Non-pigmented ciliary epithelial cell (primary cell): ENCODE data around the gene SYNDIG1.
"Not testable (repeated sequence)": the region's sequence is repeated elsewhere in the genome, so short reads cannot be mapped to it uniquely, and the experiment has no call there.

ENCODE experiments used
- DNase-seq: peaks from one replicate; pipeline ENCODE4 v3.0.0-alpha.2; 2010; ENCODE audit warnings: low read depth

The SYNDIG1 gene

GRCh38 chr20:24611360-24612140, 142.1 kb downstream of the SYNDIG1 start:
- no peak for DNase-seq

DNA sequence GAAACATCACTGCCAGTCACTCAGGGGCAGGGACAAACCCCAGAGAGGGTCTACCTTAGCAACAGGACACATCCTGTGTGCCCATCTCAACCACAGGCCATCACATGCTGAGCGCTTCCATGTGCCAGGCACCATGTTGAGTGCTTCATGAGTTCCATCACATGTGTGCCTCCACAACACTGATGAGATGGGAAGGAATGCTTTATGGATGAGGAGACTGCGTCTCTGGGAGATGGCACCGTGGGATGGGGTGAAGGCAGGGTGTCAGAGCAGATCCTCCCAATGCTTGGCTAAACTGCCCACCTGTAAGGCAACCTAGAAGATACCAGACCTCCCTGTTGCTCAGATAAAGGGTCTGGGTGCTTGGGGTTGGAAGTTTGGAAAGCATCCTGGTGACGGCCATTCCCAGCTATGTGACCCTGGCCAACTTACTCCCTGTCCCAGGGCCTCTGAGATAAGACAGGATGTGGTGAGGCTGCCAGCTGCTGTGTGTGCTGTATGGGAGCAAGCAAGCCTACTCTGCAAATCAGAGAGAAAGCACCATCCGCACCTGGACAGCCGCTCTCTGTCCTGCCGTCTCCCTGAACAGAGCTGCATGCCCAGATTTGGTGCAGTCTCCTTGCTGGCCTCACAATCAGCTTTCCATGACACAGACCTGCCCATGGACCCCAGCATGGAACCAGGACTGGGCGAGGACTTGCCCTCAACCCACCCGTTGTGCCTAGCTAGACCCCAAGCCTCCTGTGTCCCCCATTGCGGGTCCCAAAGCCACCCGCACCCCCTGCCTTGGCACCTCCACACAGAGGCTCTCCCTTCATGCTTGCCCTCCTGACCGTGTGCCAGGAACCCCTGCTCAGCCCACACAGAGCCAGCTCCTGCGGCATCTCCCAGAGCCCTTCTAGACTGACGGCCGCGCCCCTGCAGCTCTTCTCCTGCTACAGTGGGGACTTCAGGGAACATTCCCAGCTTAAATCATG, 143.7 kb downstream of the SYNDIG1 start:
- DNase-seq, result no peak

- DNase-seq, result no peak
These were observed 144.9 kb downstream of the SYNDIG1 start for GRCh38 chr20:24614341-24614740.

- DNase-seq, result no peak
These were observed 145.9 kb downstream of the SYNDIG1 start for GRCh38 chr20:24615353-24615752.

- DNase-seq, result no peak
These were observed 147.0 kb downstream of the SYNDIG1 start for GRCh38 chr20:24616258-24617079.

DNA sequence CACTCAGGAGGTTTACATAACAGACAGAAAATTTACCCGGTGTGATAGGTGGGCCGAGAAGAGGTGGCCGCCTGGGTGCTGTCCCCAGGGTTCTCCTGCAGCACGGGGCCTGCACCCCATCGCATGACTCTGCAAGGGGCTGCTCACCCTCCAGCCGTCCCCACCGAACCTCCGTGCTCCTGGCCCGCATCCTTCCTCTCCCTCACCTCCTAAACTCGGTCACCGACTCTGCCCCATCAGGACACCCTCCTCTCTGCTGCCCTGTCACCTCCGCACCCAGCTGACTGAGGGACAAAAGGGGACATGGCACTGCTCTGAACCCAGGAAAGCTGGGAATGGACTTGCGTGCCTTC, 147.6 kb downstream of the SYNDIG1 start:
- DNase-seq, result no peak

DNA sequence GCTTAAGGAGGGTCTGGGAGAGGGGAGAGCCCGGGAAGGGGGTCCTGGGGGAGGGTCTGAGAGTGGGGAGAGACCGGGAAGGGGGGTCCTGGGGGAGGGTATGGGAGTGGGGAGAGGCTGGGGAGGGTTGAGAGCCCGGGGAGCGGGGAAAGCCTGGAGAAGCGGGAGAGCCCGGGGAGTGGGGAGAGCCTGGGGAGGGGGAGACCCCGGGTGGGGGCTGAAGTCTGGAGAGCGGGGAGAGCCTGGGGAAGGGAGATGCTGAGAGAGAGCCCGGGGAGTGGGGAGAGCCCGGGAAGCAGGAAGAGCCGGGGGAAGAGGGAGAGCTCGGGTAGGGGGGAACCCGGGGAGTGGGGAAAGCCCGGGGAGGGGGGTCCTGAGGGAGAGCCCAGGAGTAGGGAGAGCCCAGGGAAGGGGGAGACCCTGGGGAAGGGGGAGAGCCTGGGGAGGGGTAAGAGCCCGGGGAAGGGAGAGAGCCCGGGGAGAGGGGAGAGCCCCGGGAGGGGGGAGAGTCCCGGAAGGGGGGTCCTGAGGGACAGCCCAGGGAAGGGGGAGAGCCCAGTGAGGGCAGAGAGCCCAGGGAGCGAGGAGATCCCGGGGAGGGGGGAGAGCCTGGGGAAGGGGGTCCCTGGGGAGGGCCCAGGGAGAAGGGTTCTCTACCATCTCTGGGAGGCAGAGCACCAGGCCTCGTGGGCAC, 148.5 kb downstream of the SYNDIG1 start:
- DNase-seq, result no peak

DNA sequence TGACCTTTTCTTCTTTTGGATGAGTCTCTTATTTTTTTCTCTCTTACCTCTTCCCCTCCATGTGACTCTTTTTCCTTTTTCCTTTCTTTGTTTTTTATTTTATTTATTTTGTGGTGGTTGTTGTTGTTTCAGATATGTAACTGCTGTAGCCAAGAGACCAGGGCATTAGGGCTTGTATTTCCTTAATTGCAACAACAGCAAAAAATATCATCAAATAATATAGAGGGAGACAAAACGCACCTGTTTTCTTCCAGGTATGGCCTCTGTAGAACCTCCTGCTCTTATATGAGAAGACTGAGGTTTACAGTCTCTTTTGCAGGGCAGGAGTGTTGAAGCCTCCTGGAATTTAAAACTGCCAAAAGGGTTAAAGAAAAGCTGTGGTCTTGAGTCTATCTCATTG, 149.3 kb downstream of the SYNDIG1 start:
- no peak for DNase-seq

DNA sequence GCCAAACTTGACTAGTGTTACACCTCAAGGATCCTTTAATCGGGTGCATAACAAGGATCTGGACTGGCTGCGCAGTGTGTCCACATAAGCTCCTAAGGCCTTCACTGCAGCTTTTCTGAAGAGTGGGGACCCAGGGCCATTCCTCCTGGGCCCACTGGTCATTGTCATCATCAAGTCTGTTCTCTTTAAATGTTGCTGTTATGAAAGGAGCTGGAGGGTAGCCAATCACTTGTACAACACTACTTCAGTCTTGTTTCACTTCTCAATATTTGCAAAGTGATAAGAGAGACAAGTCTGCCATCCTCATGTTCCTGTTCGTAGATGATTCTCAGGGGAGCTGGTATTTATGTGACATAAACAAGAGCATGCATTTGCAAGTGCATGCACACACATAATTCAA, 149.8 kb downstream of the SYNDIG1 start:
- DNase-seq, result no peak

DNA sequence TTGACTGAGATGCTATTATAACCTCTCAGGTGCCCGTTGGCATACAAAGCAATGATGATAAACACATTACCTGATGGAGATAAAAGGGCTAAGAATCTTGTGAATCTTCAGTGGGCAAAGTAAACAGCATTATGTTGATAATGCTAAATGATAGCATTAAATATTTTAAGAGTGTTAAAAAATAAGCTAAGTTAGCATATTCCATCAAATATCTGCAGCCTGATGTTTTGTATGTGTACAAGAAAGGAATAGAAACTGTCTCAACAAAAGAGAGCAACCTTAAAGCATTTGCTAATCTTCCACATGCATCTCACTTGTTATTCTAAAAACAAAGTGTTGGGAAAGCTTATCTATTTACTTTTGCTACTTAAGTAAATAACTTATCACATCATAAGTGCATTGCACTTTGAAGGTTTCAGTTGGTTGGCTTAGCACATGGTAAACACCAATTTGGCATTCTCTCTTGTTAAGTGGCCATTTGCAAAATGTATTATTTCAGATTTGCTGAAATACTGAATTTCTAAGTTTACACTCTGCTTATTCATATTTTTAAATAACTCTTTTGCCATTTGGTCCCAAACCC, 151.6 kb downstream of the SYNDIG1 start:
- DNase-seq, result no peak

GRCh38 chr20:24622856-24623255, 153.4 kb downstream of the SYNDIG1 start:
- DNase-seq, result no peak

DNA sequence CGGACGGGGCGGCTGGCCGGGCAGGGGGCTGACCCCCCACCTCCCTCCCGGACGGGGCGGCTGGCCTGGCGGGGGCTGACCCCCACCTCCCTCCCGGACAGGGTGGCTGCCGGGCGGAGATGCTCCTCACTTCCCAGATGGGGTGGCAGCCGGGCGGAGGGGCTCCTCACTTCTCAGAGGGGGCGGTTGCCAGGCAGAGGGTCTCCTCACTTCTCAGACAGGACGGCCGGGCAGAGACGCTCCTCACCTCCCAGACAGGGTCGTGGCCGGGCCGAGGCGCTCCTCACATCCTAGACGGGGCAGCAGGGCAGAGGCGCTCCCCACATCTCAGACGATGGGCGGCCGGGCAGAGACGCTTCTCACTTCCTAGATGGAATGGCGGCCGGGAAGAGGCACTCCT, 156.7 kb downstream of the SYNDIG1 start:
- not testable (repeated sequence) for DNase-seq

GRCh38 chr20:24627291-24627690, 157.9 kb downstream of the SYNDIG1 start:
- DNase-seq, result no peak

DNA sequence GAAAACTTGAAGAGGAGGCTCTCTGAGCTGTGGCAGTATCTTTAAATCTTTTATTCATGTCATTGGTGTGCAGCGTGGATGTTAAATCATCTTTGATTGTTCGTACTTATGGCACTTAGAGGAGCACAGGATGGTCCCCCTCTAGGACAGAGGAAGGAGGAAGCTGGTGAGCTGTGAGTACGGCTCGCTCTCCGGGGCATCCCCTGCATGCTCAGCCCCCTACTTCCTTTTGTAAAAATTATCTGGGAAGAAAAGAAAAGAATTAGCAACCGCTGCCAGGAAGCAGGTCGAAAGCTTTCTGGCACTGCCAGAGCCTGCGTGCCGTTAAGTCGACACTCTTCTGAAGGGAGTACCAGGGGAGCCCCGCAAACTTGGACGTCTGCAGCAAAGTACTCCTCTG, 158.5 kb downstream of the SYNDIG1 start:
- no peak for DNase-seq

DNA sequence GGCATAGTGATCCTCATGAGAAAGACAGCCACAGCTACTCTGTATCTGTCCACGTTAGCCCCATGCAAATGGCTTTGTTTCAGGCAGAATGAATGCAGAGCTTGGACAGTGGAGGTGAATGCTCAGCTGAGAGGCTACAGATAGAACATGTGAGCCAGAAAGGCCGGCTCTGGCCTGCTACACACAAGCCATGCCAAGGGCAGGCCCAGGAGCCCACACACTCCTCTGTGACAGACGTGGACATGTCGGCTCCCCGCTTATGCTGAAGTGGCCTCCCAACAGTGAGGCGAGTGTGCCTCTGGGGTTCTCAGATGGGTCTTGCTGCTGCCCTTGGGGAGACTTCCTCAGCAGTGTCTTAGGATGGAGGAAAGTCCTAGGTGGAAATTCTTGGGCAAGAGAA, 159.6 kb downstream of the SYNDIG1 start:
- DNase-seq, result no peak

DNA sequence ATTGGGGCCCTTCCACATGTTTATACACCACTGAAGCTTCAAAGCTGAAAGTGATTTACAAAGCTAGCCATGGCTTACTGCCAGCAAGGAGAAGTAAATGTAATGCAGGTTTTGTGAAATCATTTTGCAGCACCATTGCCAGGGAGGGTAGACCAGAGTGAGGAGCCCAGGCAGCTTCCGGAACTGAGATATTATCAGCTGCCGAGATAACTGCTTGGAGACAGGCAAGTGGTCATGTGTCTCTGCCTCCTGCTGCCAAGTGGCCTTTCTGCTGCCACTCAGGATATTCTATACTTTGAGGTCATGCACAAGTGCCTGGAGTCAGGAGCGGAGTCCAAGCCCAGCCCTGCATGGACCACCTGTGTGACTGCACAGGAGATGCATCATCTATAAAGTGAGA, 160.2 kb downstream of the SYNDIG1 start:
- DNase-seq, result no peak

GRCh38 chr20:24630486-24631172, 161.2 kb downstream of the SYNDIG1 start:
- DNase-seq, result no peak

- DNase-seq, result no peak
These were observed 161.7 kb downstream of the SYNDIG1 start for GRCh38 chr20:24631173-24631505.

- no peak for DNase-seq
These were observed 163.2 kb downstream of the SYNDIG1 start for GRCh38 chr20:24632581-24632980.

DNA sequence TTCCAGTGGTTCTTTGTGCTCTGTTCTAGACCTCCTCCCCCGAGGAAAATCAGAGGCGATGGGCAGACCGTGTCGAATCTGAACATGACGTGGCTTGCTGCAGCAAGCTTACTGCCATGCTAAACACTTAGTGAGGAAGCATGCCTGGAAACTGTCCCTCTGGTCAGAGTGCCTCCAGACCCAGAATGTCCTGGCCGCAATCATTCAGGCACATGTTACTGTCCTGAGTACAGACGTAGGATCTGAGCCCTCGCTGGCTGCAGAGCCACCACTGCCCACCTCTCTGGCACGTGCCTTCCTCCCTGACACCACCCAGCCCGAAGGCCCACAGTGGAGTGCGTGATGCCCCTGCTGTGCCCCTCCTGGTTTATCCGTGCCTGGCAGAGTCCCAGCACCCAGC, 163.6 kb downstream of the SYNDIG1 start:
- DNase-seq, result no peak

GRCh38 chr20:24633521-24633920, 164.1 kb downstream of the SYNDIG1 start:
- no peak for DNase-seq
